GM12878 (cell line): Measurements from ENCODE around the gene RAB13. TPM values are rescaled to one million over a fixed set of nuclear protein-coding genes. Genes with fewer than 3 reads are reported as not detected.

Experiments used
- ATAC-seq: fragments of 200-7000 bp; cut with Tn5 transposase; 3 replicates; pipeline ENCODE4 v1.9.1; 2020; ENCODE audit warnings: mild to moderate bottlenecking, moderate library complexity
- BruUV-seq: library from RNA; stranded (reverse); fragments of 400-500 nt; replicated peaks from 2 replicates; lab custom pipeline; 2021; lab: Mats Ljungman, UMichigan
- CTCF ChIA-PET: fragments of 300-600 bp; sonication (Branson Sonifier 250); formaldehyde crosslinking; extraction: SDS; loops from one replicate; lab custom pipeline; 2021; ENCODE audit warnings: inconsistent platforms; lab: Yijun Ruan, JAX
- POLR2A ChIA-PET: fragments of 350-600 bp; formaldehyde crosslinking; extraction: SDS; loops from one replicate; lab custom pipeline; 2021; ENCODE audit warnings: inconsistent platforms; lab: Charles Lee
- RAD21 ChIA-PET: fragments of 300-600 bp; sonication (Branson Sonifier 250); formaldehyde crosslinking; loops from one replicate; lab custom pipeline; 2023; ENCODE audit warnings: antibody characterized with exemption; ENCODE audit not compliant: unreplicated experiment; lab: Charles Lee
- SMC1A ChIA-PET: fragments of 300-600 bp; sonication (Branson Sonifier 250); formaldehyde crosslinking; loops from one replicate; lab custom pipeline; 2023; ENCODE audit not compliant: unreplicated experiment, uncharacterized antibody; lab: Charles Lee
- DNase-seq: peaks from one replicate; pipeline ENCODE4 v3.0.0-alpha.2; 2011; ENCODE audit warnings: low read depth, low spot score
- FAIRE-seq: peaks from 3 replicates; lab custom pipeline; 2011; peaks lifted over from hg19 to GRCh38; lab: Jason Lieb, UNC
- H2AFZ ChIP-seq: 2 replicates; pipeline ENCODE4 v1.6.0; 2011; ENCODE audit warnings: low read depth, low read length, control low read depth; ENCODE audit not compliant: control insufficient read depth
- H3K27ac ChIP-seq: 2 replicates; pipeline ENCODE4 v1.5.1; 2011; ENCODE audit warnings: control low read depth; ENCODE audit not compliant: control insufficient read depth, insufficient read depth
- H3K27me3 ChIP-seq, 2 experiments: replicated peaks in 1 of 2; 2 replicates each; pipeline versions ENCODE4 v1.6.0 to v1.6.1; 2011; ENCODE audit warnings: low read length in 1 of 2; ENCODE audit not compliant: control insufficient read depth in 2 of 2, insufficient read depth in 2 of 2
- H3K36me3 ChIP-seq, 2 experiments: 2 replicates each; pipeline ENCODE4 v1.5.1; 2011; ENCODE audit warnings: low read length in 1 of 2; ENCODE audit not compliant: control insufficient read depth in 2 of 2, insufficient read depth in 2 of 2
- H3K4me1 ChIP-seq: 2 replicates; pipeline ENCODE4 v1.6.1; 2011; ENCODE audit warnings: mild to moderate bottlenecking, low read length, moderate library complexity, mixed read lengths; ENCODE audit not compliant: control insufficient read depth, insufficient read depth
- H3K4me2 ChIP-seq: 2 replicates; pipeline ENCODE4 v1.6.0; 2011; ENCODE audit warnings: control low read depth; ENCODE audit not compliant: control insufficient read depth, insufficient read depth
- H3K4me3 ChIP-seq: fragments of 200-600 bp; sonication (generic); 2 replicates; pipeline ENCODE4 v1.5.1; 2016
- H3K79me2 ChIP-seq: 2 replicates; pipeline ENCODE4 v1.6.0; 2011; ENCODE audit warnings: low read length; ENCODE audit not compliant: control insufficient read depth, insufficient read depth
- H3K9ac ChIP-seq: 2 replicates; pipeline ENCODE4 v1.8.0; 2011; ENCODE audit warnings: low read length, control low read depth, mixed read lengths; ENCODE audit not compliant: control insufficient read depth, insufficient read depth
- H3K9me3 ChIP-seq: replicated peaks from 3 replicates; pipeline ENCODE4 v1.5.1; 2011; ENCODE audit warnings: mild to moderate bottlenecking, low read length; ENCODE audit not compliant: control insufficient read depth, insufficient read depth
- H4K20me1 ChIP-seq: 2 replicates; pipeline ENCODE4 v1.6.0; 2011; ENCODE audit not compliant: control insufficient read depth, insufficient read depth
- BCL3 ChIP-seq: IDR thresholded peaks from 2 replicates; pipeline ENCODE4 v1.6.1; 2011; ENCODE audit warnings: borderline replicate concordance, low read depth, mild to moderate bottlenecking, moderate library complexity, low read length; ENCODE audit not compliant: insufficient read depth, poor library complexity, severe bottlenecking
- BHLHE40 ChIP-seq, 2 experiments: fragments of 450-650 bp in 1 of 2; IDR thresholded peaks; 2 replicates each; pipeline ENCODE4 v1.6.1; 2011 to 2017; ENCODE audit warnings: low read depth in 2 of 2, borderline replicate concordance in 1 of 2, improper control_type of control experiment in 1 of 2, low read length in 1 of 2, mild to moderate bottlenecking in 1 of 2
- DPF2 ChIP-seq: fragments of 450-650 bp; IDR thresholded peaks from 2 replicates; pipeline ENCODE4 v1.6.1; 2017; ENCODE audit warnings: mild to moderate bottlenecking
- MAX ChIP-seq: IDR thresholded peaks from 2 replicates; pipeline ENCODE4 v1.6.1; 2012; ENCODE audit warnings: low read depth, low read length, improper control_type of control experiment
- NFXL1 ChIP-seq: fragments of 450-650 bp; IDR thresholded peaks from 2 replicates; pipeline ENCODE4 v1.6.1; 2017; ENCODE audit warnings: antibody characterized with exemption, mild to moderate bottlenecking, borderline replicate concordance
- NRF1 ChIP-seq: conservative IDR thresholded peaks from 2 replicates; pipeline ENCODE4 v1.6.1; 2011; ENCODE audit warnings: mild to moderate bottlenecking, low read depth, low read length, improper control_type of control experiment
- PML ChIP-seq: IDR thresholded peaks from 2 replicates; pipeline ENCODE4 v1.6.1; 2012; ENCODE audit warnings: low read length, inconsistent platforms
- SPI1 ChIP-seq: IDR thresholded peaks from 2 replicates; pipeline ENCODE4 v1.6.1; 2011; ENCODE audit warnings: low read depth, mild to moderate bottlenecking, low read length, moderate library complexity, borderline replicate concordance; ENCODE audit not compliant: insufficient read depth
- TCF3 ChIP-seq: IDR thresholded peaks from 2 replicates; pipeline ENCODE4 v1.6.1; 2012; ENCODE audit warnings: low read depth, mild to moderate bottlenecking, low read length, borderline replicate concordance; ENCODE audit not compliant: insufficient read depth
- USF2 ChIP-seq: IDR thresholded peaks from 2 replicates; pipeline ENCODE4 v1.6.1; 2011; ENCODE audit warnings: low read depth, low read length, improper control_type of control experiment, borderline replicate concordance
- ZNF207 ChIP-seq: fragments of 450-650 bp; IDR thresholded peaks from 2 replicates; pipeline ENCODE4 v1.6.1; 2014; ENCODE audit warnings: antibody characterized with exemption, mild to moderate bottlenecking, borderline replicate concordance
- ZNF24 ChIP-seq: fragments of 450-650 bp; IDR thresholded peaks from 2 replicates; pipeline ENCODE4 v1.6.1; 2017; ENCODE audit warnings: antibody characterized with exemption, mild to moderate bottlenecking
- ZNF687 ChIP-seq: fragments of 450-650 bp; IDR thresholded peaks from 2 replicates; pipeline ENCODE4 v1.6.1; 2017; ENCODE audit warnings: mild to moderate bottlenecking, moderate library complexity
- WGBS: methylation state at CpG from one replicate; pipeline ENCODE4 v1.1.6; 2016; ENCODE audit warnings: low lambda C conversion rate; ENCODE audit not compliant: insufficient replicate concordance, insufficient coverage; ENCODE audit errors: missing lambda C conversion rate; 5-methylcytosine and 5-hydroxymethylcytosine counted together
- in situ Hi-C: fragments of 300-500 bp; cut with MboI; formaldehyde crosslinking; loops from 9 replicates; pipeline ENCODE4 v1.14.3; 2018; ENCODE audit warnings: mixed read lengths
- intact Hi-C: fragments of 100-400 bp; cut with micrococcal nuclease; formaldehyde crosslinking; loops from one replicate; pipeline ENCODE4 v1.14.2; 2022; ENCODE audit not compliant: unreplicated experiment
- polyA plus RNA-seq, 11 experiments: library from polyadenylated mRNA; depleted of rRNA in 4 of 11; unstranded in 6 of 11; stranded (reverse) in 5 of 11; fragments of >200 nt; fragmentation: Nextera tagmentation in 4 of 11; fragmentation: Illumina TruSeq in 1 of 11; extraction: Ambion mirVana in 4 of 11; extraction: Trizol in 1 of 11; gene quantifications; 1 replicate in 1 of 11; 2 replicates in 10 of 11; pipeline versions ENCODE4 v1.2.1 to v1.2.3, GENCODE V29; 2011 to 2016; ENCODE audit warnings: inconsistent platforms in 2 of 11, missing spikeins in 2 of 11, low read depth in 1 of 11
- total RNA-seq, 4 experiments: library from RNA; depleted of rRNA in 3 of 4; stranded (reverse); fragments of >200 nt in 3 of 4; fragmentation: Illumina TruSeq in 1 of 4; extraction: Trizol in 1 of 4; gene quantifications; 2 replicates each; pipeline versions ENCODE4 v1.2.1 to v1.2.3, GENCODE V29; 2013 to 2021

The RAB13 gene
- total and polyA plus RNA-seq, 10 of the 15 experiments (the other 5 are each of a cell fraction or from before 2014, with no cell fraction given), result 0.75 to 30.7 (median 15.9) TPM

- POLR2A ChIA-PET, result interaction anchor here (0.5 to 2.7 kb wide), 9 partner anchors 8 to 414 kb away, joined by 3 to 21 read pairs (median 6); partner anchors contain the start of genes CREB3L4, GATAD2B, JTB and SLC39A1
- no peak for TF ChIP-seq TCF3
- TF ChIP-seq NFXL1, result no peak
- TF ChIP-seq USF2, result no peak
- TF ChIP-seq ZNF24, result no peak
- TF ChIP-seq ZNF687, result no peak
- TF ChIP-seq SPI1, result no peak
- no peak for TF ChIP-seq MAX
- TF ChIP-seq ZNF207, result no peak
- no peak for TF ChIP-seq DPF2
- no peak for TF ChIP-seq BCL3
- TF ChIP-seq PML, result no peak
- no peak for TF ChIP-seq NRF1
- no peak for TF ChIP-seq BHLHE40 (IDR thresholded peaks at IDR 0.05; ENCODE audit: borderline replicate concordance in 1 of 2, low read depth in 2 of 2, low read length in 1 of 2)
Measured at GRCh38 chr1:153985341-153985912, 712 bp downstream of the RAB13 start.

More at GRCh38 chr1:153985341-153985912, 712 bp downstream of the RAB13 start:
- Histone ChIP-seq H3K9ac (peak overlapping the region; percentile 51), H4K20me1 (no peaks in the 10 kb centered on the region), H3K4me3 (peak overlapping the region; percentile 80; the same call in 1 of the 2 replicates), H3K27ac (no peak overlapping the region), H3K27me3 (no peaks in the 10 kb centered on the region), H3K79me2 (no peaks in the 10 kb centered on the region), H3K36me3 (no peaks in the 10 kb centered on the region), H3K4me2 (peak overlapping the region; percentile 51), H3K4me1 (peaks cover 5% of the 10 kb centered on the region), H2AFZ (peak overlapping the region; percentile 89), H3K9me3 (no peaks in the 10 kb centered on the region)
- intact Hi-C loops, result no loop called here
- ATAC-seq (peak; percentile 22), FAIRE-seq (no peak), DNase-seq (no peak)
- ChIA-PET SMC1A (interaction anchor here (0.7 to 5.2 kb wide), 23 partner anchors 7 to 316 kb away, joined by 3 to 46 read pairs (median 6); partner anchors contain the start of genes CREB3L4, DENND4B, GATAD2B and JTB), RAD21 (interaction anchor here (0.7 to 5.7 kb wide), 15 partner anchors 8 to 413 kb away, joined by 3 to 42 read pairs (median 7); partner anchors contain the start of genes CREB3L4, DENND4B, GATAD2B and JTB), CTCF (interaction anchor here (0.7 to 6.6 kb wide), 18 partner anchors 10 to 413 kb away, joined by 3 to 85 read pairs (median 8); partner anchors contain the start of genes CREB3L4, DENND4B, NPR1 and SLC39A1)
- in situ Hi-C loops, result loop anchor here (5.0 to 10.0 kb wide), 2 partner anchors 191 to 308 kb away; partner anchors contain the start of gene NPR1
- BruUV-seq, result no TSS peak
- 41% methylated on average over 7 of the region's 7 CpGs for WGBS
